WTC11 (cell line): Measurements from ENCODE around the gene HES3.

Experiments
- FOXK1 ChIP-seq: sonication (generic); formaldehyde crosslinking; IDR thresholded peaks from 2 replicates; pipeline ENCODE4 v1.8.0; 2022; ENCODE audit warnings: mild to moderate bottlenecking, moderate library complexity, missing genetic modification reagents
- FOXP1 ChIP-seq: sonication (generic); formaldehyde crosslinking; IDR thresholded peaks from 2 replicates; pipeline ENCODE4 v1.8.0; 2022; ENCODE audit warnings: missing genetic modification reagents, mild to moderate bottlenecking, moderate library complexity, borderline replicate concordance
- NR2C2 ChIP-seq: sonication (generic); formaldehyde crosslinking; IDR thresholded peaks from 2 replicates; pipeline ENCODE4 v1.8.0; 2022; ENCODE audit warnings: mild to moderate bottlenecking, missing genetic modification reagents
- TF ChIP-seq, protein P1 (sequence below): fragments of 200-600 bp; IDR thresholded peaks from 2 replicates; pipeline ENCODE4 v1.8.0; 2022; ENCODE audit warnings: antibody characterized with exemption
- TF ChIP-seq, protein P2 (sequence below): sonication (generic); formaldehyde crosslinking; IDR thresholded peaks from 2 replicates; pipeline ENCODE4 v1.8.1; 2023; ENCODE audit warnings: mild to moderate bottlenecking, missing genetic modification reagents
- TF ChIP-seq, protein P3 (sequence below): sonication (generic); formaldehyde crosslinking; IDR thresholded peaks from 2 replicates; pipeline ENCODE4 v1.8.1; 2023; ENCODE audit warnings: mild to moderate bottlenecking, moderate library complexity, missing genetic modification reagents
- TF ChIP-seq, protein P4 (sequence below): sonication (generic); formaldehyde crosslinking; IDR thresholded peaks from 2 replicates; pipeline ENCODE4 v1.8.0; 2022; ENCODE audit warnings: missing genetic modification reagents

DNA sequence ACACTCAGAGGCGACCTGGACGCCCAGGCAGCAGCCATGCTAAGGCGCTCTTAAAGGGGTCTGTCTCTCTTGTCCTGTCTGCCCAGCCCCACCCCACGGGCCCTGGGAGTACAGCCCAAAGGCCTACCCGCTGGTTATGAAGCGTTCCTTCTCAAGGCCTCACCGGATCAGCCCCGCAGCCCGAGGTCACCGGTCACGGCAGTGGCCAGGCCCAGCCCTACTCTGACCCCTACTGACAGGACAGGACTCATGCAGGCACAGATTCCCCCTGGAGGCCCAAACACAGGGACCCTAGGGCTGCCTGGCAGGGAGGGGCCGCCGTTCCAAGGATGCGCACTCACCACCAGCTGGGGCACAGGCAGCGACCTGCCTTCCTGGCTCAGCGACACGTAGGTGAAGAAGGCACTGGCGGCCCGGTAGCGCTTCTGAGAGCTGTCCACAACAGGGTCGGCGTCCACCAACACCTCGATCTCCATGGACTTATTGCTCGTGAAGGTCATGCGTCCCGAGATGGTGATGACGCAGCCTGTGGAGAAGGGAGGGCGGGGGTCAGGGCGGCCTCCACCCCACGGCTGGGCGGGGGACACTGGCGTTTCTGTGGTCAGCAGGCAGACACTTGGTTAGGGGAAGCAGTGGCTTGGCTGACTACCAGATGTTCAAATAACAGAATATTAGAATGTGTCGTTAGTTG is 36.9 kb downstream of the HES3 start:
- TF ChIP-seq, protein P1, sequence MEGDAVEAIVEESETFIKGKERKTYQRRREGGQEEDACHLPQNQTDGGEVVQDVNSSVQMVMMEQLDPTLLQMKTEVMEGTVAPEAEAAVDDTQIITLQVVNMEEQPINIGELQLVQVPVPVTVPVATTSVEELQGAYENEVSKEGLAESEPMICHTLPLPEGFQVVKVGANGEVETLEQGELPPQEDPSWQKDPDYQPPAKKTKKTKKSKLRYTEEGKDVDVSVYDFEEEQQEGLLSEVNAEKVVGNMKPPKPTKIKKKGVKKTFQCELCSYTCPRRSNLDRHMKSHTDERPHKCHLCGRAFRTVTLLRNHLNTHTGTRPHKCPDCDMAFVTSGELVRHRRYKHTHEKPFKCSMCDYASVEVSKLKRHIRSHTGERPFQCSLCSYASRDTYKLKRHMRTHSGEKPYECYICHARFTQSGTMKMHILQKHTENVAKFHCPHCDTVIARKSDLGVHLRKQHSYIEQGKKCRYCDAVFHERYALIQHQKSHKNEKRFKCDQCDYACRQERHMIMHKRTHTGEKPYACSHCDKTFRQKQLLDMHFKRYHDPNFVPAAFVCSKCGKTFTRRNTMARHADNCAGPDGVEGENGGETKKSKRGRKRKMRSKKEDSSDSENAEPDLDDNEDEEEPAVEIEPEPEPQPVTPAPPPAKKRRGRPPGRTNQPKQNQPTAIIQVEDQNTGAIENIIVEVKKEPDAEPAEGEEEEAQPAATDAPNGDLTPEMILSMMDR: no peak; the same call in 1 of the 2 replicates
- no peak for TF ChIP-seq FOXP1 (CRISPR knock-in tag)
- TF ChIP-seq FOXK1 (CRISPR knock-in tag): no peak
- TF ChIP-seq, protein P2, sequence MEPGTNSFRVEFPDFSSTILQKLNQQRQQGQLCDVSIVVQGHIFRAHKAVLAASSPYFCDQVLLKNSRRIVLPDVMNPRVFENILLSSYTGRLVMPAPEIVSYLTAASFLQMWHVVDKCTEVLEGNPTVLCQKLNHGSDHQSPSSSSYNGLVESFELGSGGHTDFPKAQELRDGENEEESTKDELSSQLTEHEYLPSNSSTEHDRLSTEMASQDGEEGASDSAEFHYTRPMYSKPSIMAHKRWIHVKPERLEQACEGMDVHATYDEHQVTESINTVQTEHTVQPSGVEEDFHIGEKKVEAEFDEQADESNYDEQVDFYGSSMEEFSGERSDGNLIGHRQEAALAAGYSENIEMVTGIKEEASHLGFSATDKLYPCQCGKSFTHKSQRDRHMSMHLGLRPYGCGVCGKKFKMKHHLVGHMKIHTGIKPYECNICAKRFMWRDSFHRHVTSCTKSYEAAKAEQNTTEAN (CRISPR knock-in tag): no peak
- TF ChIP-seq, protein P3, sequence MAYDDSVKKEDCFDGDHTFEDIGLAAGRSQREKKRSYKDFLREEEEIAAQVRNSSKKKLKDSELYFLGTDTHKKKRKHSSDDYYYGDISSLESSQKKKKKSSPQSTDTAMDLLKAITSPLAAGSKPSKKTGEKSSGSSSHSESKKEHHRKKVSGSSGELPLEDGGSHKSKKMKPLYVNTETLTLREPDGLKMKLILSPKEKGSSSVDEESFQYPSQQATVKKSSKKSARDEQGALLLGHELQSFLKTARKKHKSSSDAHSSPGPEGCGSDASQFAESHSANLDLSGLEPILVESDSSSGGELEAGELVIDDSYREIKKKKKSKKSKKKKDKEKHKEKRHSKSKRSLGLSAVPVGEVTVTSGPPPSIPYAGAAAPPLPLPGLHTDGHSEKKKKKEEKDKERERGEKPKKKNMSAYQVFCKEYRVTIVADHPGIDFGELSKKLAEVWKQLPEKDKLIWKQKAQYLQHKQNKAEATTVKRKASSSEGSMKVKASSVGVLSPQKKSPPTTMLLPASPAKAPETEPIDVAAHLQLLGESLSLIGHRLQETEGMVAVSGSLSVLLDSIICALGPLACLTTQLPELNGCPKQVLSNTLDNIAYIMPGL (CRISPR knock-in tag): no peak
- TF ChIP-seq NR2C2 (CRISPR knock-in tag): no peak
- TF ChIP-seq, protein P4, sequence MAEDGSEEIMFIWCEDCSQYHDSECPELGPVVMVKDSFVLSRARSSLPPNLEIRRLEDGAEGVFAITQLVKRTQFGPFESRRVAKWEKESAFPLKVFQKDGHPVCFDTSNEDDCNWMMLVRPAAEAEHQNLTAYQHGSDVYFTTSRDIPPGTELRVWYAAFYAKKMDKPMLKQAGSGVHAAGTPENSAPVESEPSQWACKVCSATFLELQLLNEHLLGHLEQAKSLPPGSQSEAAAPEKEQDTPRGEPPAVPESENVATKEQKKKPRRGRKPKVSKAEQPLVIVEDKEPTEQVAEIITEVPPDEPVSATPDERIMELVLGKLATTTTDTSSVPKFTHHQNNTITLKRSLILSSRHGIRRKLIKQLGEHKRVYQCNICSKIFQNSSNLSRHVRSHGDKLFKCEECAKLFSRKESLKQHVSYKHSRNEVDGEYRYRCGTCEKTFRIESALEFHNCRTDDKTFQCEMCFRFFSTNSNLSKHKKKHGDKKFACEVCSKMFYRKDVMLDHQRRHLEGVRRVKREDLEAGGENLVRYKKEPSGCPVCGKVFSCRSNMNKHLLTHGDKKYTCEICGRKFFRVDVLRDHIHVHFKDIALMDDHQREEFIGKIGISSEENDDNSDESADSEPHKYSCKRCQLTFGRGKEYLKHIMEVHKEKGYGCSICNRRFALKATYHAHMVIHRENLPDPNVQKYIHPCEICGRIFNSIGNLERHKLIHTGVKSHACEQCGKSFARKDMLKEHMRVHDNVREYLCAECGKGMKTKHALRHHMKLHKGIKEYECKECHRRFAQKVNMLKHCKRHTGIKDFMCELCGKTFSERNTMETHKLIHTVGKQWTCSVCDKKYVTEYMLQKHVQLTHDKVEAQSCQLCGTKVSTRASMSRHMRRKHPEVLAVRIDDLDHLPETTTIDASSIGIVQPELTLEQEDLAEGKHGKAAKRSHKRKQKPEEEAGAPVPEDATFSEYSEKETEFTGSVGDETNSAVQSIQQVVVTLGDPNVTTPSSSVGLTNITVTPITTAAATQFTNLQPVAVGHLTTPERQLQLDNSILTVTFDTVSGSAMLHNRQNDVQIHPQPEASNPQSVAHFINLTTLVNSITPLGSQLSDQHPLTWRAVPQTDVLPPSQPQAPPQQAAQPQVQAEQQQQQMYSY (CRISPR knock-in tag): no peak
